ENCODE measurements around the gene PGK1. TPM values are rescaled to one million over a fixed set of nuclear protein-coding genes. Genes with fewer than 3 reads are reported as not detected.
"Not testable (repeated sequence)": the region's sequence is repeated elsewhere in the genome, so short reads cannot be mapped to it uniquely, and the experiment has no call there.

Gene PGK1
- total RNA-seq, 1 donor from 2014 or later: 399 TPM

DNA sequence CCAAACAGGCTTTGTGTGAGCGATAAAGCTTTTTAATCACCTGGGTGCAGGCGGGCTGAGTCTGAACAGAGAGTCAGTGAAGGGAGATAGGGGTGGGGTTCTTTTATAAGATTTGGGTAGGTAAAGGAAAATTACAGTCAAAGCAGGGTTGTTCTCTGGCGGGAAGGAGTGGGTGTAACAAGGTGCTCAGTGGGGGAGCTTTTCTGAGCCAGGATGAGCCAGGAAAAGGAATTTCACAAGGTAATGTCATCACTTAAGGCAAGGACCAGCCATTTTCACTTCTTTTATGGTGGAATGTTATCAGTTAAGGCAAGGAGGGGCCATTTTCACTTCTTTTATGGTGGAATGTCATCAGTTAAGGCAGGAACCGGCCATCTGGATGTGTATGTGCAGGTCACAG lies 56.7 kb downstream of the PGK1 start:
- DNase-seq (ENCODE audit: low spot score); intact Hi-C loops (cut with DNase I): not testable (repeated sequence)

DNA sequence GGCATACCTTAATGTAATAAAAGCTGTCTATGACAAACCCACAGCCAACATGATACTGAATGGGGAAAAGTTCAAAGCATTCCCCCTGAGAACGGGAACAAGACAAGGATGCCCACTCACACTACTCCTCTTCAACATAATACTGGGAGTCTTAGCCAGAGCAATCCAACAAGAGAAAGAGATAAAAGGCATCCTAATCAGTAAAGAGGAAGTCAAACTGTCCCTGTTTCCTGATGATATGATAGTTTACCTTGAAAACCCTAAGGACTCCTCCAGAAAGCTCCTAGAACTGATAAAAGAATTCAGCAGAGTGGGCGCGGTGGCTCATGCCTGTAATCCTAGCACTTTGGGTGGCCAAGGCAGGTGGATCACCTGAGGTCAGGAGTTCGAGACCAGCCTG lies 59.1 kb downstream of the PGK1 start:
- DNase-seq (ENCODE audit: low spot score); intact Hi-C loops (cut with DNase I): not testable (repeated sequence)

DNA sequence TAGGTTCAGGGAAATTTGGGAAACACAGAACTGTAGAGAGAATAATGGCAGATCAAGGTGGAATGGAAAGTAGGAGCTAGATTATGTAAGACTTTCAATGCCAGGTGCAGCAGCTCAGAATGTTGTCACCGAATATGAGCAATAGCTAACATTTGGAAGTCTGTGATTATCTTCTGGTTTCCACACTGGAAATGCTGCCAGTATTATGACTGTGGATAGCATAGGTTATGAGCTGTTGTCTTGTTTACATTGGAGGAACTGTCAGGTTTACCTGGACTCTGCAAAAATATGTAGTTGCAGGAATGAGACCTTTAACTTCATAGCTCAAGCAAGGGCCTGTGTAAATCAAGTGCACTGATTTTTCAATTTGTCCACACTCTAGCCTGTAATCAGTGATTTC lies 61.4 kb downstream of the PGK1 start:
- intact Hi-C loops (cut with DNase I): no loop called here
- no peak for DNase-seq (ENCODE audit: low spot score)

DNA sequence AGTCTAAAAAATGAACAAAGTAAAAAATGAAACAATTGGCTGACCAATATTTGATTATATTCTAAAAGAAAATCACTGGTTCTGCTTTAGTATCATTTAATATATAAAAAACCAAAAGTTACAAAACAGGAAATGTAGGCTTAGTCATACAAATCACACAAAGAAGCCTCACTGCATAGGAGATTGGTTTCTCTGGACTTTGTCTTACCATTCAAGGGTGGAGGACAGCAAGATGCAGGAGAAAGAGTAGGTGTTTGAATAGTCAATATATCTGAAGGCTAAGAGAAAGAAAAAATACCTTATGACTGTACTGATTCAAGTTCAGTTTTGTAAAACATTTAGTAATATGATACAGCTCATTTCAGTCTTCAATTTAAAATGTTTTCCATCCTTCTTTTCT lies 64.0 kb downstream of the PGK1 start:
- intact Hi-C loops (cut with DNase I): no loop called here
- DNase-seq (ENCODE audit: low spot score): no peak

Other genes starting within 250 kb of the PGK1 start
- gene MAGT1, start 208.8 kb upstream of the PGK1 start, total RNA-seq: 47.6 TPM
- gene COX7B, start 204.8 kb upstream of the PGK1 start, total RNA-seq: 1,124 TPM
- gene ATP7A, start 193.6 kb upstream of the PGK1 start, total RNA-seq: 6.6 TPM
- gene PGAM4, start 134.6 kb upstream of the PGK1 start, total RNA-seq: not detected
- gene TAF9B, start 35.4 kb downstream of the PGK1 start, total RNA-seq: 19.6 TPM
- 1.8 TPM for gene CYSLTR1, start 223.4 kb downstream of the PGK1 start, total RNA-seq